ENCODE measurements around the gene NEK10. TPM values are rescaled to one million over a fixed set of nuclear protein-coding genes. Genes with fewer than 3 reads are reported as not detected.

NEK10 gene
- total and polyA plus RNA-seq, 2 of the 4 experiments (the other 2 are of a cell fraction) = 2.2 to 6.6 TPM

GRCh38 chr3:27387625-27388024 is 18.4 kb upstream of the NEK10 start:
- Histone ChIP-seq H2BK120ac (ENCODE audit: low read depth, low read length) (no peak overlapping the region), H3K23ac (ENCODE audit: low read depth, low read length) (no peak overlapping the region), H2AK5ac (ENCODE audit: low read depth, low read length) (no peak overlapping the region), H4K91ac (ENCODE audit: insufficient read depth, low read depth, low read length) (no peak overlapping the region), H3K27me3 (ENCODE audit: control insufficient read depth, insufficient read depth, low read length) (no peaks in the 10 kb centered on the region), H2BK20ac (ENCODE audit: low read depth, low read length) (no peak overlapping the region), H3K18ac (ENCODE audit: low read depth, low read length) (no peak overlapping the region), H4K5ac (ENCODE audit: low read depth, low read length) (no peak overlapping the region), H3K4me1 (ENCODE audit: control insufficient read depth, insufficient read depth, low read length) (no peaks in the 10 kb centered on the region), H3K4me2 (ENCODE audit: low read depth, low read length) (no peak overlapping the region), H3K9ac (ENCODE audit: low read depth, low read length) (no peak overlapping the region), H2AFZ (replicated peaks; ENCODE audit: low read length, poor library complexity) (no peak overlapping the region), H2BK5ac (ENCODE audit: low read depth, low read length, poor library complexity, severe bottlenecking) (no peak overlapping the region), H4K8ac (ENCODE audit: low read depth in 2 of 2, low read length in 2 of 2) (0 out of 4 replicates have a peak overlapping the region, but pooled peaks of 1 of the 2 experiments have one; percentile 2), H3K79me1 (ENCODE audit: low read depth in 1 of 2, low read length in 2 of 2) (peaks cover 6 to 21% of the 10 kb centered on the region in 2 experiments; a peak in 2 of 4 replicates), H2AK9ac (replicated peaks; ENCODE audit: low read depth, low read length, poor library complexity) (no peak overlapping the region), H3K14ac (replicated peaks; ENCODE audit: low read depth, low read length) (no peak overlapping the region), H4K20me1 (ENCODE audit: insufficient read depth, low read length) (no peaks in the 10 kb centered on the region), H3K56ac (ENCODE audit: extremely low read depth, insufficient read depth, low read length) (no peak overlapping the region), H3K36me3 (ENCODE audit: control insufficient read depth, insufficient read depth, low read length) (peaks cover 10% of the 10 kb centered on the region), H3K27ac (ENCODE audit: insufficient read depth, low read length) (no peak overlapping the region), H2BK15ac (ENCODE audit: low read depth, low read length) (no peak overlapping the region), H3K9me1 (ENCODE audit: insufficient read depth, low read length) (no peaks in the 10 kb centered on the region; the same call in 1 of the 2 replicates), H3K4me3 (ENCODE audit: insufficient read depth, low read depth, low read length) (no peak overlapping the region), H3K9me3 (ENCODE audit: control insufficient read depth, insufficient read depth, low read length) (no peaks in the 10 kb centered on the region), H3K4ac (ENCODE audit: low read depth, low read length) (no peak overlapping the region)
- peak; percentile 13 for DNase-seq
- ChIA-PET POLR2A (ENCODE audit: unreplicated experiment) (no interaction called here), CTCF (no interaction called here)
- dilution Hi-C loops (cut with HindIII; ENCODE audit: low sequenced_read_pairs, unreplicated experiment) = no loop called here
- intact Hi-C loops (cut with micrococcal nuclease) = loop anchor here (5.0 kb wide), 1 partner anchor 35 kb away; no protein-coding TSS in a partner anchor
- in situ Hi-C loops (cut with MboI; ENCODE audit: low sequenced_read_pairs) = no loop called here
- no CpG with 5 or more reads among the region's 1 CpG for WGBS, 2 experiments (ENCODE audit: extremely low coverage in 2 of 2, insufficient read length in 1 of 2)
- ATAC-seq (ENCODE audit: low read depth) = no peak
- no TSS peak for BruUV-seq (replicated peaks)
- TF ChIP-seq RFX5 (IDR thresholded peaks at IDR 0.05; ENCODE audit: low read depth, low read length) (no peak), CEBPB (IDR thresholded peaks at IDR 0.05; ENCODE audit: low read depth, low read length) (no peak), CHD1 (IDR thresholded peaks at IDR 0.05; ENCODE audit: low read depth, low read length) (no peak), NFE2L2 (IDR thresholded peaks at IDR 0.05; ENCODE audit: low read depth, low read length) (no peak), ELK1 (IDR thresholded peaks at IDR 0.05; ENCODE audit: borderline replicate concordance, low read depth, low read length) (no peak), POLR2A (IDR thresholded peaks at IDR 0.05; ENCODE audit: low read depth, low read length) (no peak), FOS (IDR thresholded peaks at IDR 0.05; ENCODE audit: low read depth, low read length) (no peak), BHLHE40 (IDR thresholded peaks at IDR 0.05; ENCODE audit: low read depth, low read length) (no peak), SMC3 (IDR thresholded peaks at IDR 0.05; ENCODE audit: low read depth, low read length) (no peak), CTCF (conservative IDR thresholded peaks at IDR 0.05; ENCODE audit: low read depth, low read length) (no peak), RCOR1 (IDR thresholded peaks at IDR 0.05; ENCODE audit: insufficient replicate concordance, low read length) (no peak)
